DMS53 (cell line): ENCODE data around the gene COL6A5.
A peak's percentile ranks its signal among the peaks of the same experiment; 100 is the strongest.
"Not testable (repeated sequence)": the region's sequence is repeated elsewhere in the genome, so short reads cannot be mapped to it uniquely, and the experiment has no call there.

Experiments used
- DNase-seq: peaks from one replicate; lab custom pipeline; 2025; lab: John Stamatoyannopoulos, UW

COL6A5 gene

DNA sequence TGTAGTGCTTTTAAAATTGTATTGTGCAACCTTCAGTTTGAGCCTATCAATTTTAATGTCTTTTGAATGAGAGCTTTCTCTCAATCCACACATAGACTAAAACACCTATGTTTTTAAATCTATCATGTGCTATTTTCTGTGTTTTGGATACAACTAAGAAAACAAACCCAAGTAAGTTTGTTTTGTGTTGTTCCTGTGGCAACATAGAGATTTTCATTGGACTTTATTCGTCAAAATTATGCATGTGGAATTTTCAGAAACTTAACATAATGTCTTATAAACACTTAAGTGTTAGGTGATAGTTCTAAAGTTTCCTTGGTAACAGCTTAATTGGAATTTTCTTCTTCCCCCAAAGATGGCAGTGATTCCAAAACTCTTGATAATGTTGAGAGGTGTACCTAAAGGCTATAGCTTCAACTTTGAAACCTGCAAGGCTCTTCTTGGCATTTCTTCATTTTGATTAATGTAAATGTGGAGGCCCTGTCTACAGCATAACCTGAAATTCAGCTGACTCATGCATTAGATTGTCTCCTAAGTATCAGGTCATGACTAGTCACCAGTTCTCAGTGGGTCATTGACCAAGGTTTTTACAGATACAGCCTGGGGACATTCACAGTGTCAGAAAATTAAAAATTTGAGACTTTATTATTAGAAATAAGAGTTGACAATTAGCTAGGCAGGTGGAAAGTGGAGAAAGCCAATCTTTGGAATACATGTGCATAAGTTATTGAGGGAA, 44.4 kb downstream of the COL6A5 start:
- DNase-seq = no peak

DNA sequence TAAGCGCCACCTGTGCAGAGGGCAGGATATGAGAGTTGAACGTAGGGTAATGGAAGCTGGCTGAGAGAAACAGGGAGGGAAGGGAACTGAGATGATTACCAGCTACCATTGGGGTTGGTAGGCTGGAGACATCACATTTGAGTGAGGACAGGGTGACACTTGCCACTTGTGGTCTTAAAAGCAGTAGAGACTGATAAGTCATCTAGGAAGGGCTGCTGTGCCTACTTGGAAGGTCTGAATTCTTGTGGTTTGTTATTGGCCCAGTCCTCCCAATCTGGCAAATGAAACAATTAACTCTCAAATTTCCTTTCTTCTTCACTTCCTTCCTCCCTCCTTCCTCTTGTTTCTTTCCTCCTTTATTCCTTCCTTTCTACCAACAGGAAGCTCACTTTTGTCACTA, 46.8 kb downstream of the COL6A5 start:
- DNase-seq = no peak

DNA sequence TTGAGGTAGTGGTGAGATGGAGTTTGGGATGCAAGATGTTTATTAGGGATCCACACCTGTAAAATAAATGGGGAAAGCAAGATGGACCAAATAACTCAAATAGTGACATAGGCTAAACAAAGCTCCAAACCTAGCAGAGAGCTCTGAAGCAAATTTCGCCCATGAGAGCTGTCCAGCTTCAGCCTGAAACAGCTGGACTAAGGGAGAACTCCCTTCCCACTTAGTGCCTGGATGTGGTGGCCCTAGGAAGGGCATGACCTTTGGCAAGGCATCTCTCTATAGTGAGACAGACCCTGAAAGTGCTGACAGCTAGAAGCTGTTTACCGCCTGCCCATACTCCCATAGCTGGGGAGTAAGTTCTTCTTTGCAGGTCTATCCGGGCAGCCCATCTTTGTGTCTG, 48.1 kb downstream of the COL6A5 start:
- DNase-seq = no peak

DNA sequence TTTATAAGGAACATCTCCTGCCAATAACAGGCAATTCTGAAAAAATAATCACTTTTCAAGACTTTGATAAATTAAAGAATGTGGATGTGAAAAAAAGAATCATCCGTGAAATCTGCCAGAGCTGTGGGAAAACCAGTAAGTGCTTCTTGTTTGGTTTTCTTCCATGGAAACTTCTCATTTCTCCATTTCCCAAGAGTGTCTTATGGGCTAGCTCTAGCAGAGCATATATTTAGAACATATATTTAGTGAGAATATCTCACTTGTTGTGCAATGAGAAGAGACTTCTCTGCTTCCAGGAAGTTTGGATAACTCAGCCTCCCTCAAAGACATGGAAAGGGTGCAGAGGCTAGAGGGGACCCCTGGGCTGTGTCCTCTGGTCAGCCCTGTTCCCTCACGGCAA, 49.9 kb downstream of the COL6A5 start:
- DNase-seq = no peak

DNA sequence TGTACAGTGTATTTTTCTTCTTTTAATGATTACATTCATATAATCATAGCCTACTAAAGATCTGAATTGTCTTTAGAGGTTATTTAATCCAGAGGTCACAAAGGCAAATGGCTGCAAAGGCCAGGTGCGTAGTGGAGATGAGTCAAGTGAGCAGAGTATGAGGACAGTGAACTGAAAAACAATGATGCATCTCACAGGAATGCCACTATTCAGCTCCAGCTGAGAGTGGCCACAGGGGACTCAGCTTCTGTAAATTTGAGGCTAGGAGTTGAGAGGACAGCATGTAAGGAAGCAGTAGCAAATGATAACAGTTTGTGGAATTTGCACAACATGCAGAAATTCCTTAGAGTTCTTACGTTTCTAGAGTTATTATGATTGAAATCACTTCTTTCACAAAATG, 50.4 kb downstream of the COL6A5 start:
- peak; percentile 91 for DNase-seq

DNA sequence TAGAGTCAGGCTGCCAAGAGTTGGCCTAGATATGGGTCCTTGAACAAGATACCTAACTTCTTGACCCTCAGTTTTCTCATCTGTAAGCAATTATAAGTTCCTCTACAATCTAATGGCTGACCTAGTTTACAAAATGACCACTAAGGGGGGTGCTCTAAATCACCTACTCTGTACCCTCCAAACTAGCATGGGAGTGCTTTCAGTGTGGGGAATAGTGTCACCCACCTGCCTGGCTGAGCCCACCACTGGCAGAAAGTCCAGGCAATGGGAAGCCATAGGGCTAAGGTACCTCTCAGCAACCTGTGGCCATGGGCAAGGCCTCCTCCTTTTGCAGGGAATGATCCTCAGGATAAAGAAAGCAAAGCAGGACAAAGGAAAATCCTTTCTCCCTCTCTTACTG, 58.9 kb downstream of the COL6A5 start:
- DNase-seq = no peak

DNA sequence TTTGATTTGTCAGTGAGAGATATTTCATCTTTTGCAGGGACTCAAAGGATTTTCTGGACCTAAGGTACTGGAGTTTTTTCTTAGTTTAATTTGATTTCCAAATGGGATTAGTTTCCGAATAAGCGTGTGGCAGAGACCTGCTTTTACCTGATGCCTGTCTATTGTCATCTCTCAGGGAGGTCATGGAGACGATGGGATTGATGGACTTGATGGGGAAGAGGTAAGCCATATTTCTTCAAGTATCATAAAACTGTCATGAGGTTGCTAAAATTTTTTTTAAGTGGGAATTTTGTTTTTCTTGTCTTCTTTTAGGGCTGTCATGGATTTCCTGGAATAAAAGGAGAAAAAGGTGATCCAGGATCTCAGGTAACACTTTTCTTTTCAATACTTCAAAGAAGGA, 60.5 kb downstream of the COL6A5 start:
- no peak for DNase-seq

DNA sequence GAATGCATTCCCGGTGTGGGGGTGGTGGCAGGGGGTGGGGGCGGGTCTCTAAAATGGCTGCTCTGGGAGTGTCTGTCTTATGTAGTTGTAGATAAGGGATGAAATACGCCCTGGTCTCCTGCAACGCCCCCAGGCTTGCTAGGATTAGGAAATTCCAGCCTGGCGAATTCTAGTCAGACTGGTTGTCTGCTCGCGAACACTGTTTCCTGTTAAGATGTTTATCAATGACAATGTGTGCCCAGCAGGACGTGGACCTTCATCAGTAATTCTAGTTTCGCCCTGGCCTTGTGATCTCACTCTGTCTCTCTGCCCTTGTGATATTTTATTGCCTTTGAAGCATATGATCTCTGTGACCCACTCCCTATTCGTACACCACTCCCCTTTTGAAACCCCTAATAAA, 62.8 kb downstream of the COL6A5 start:
- DNase-seq = not testable (repeated sequence)

DNA sequence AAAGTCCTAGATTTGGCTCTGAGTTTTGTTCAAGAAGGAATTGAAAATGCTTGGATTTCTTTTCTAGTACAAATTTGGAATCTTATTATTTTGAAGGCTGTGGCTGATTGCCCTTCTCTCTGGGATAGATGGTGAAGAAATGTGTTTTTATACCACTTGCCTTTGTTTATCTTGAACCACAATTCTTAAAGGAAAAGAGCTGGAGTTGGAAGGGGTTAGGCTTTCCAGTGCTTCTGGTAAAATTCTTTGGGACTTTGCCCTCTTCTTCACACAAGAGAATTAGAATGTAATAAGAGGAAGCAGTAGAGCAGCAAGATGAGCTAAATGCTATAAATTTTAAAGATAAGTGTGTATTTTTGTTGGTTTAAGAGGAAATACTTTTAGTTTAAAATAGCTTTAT, 65.8 kb downstream of the COL6A5 start:
- DNase-seq = no peak

DNA sequence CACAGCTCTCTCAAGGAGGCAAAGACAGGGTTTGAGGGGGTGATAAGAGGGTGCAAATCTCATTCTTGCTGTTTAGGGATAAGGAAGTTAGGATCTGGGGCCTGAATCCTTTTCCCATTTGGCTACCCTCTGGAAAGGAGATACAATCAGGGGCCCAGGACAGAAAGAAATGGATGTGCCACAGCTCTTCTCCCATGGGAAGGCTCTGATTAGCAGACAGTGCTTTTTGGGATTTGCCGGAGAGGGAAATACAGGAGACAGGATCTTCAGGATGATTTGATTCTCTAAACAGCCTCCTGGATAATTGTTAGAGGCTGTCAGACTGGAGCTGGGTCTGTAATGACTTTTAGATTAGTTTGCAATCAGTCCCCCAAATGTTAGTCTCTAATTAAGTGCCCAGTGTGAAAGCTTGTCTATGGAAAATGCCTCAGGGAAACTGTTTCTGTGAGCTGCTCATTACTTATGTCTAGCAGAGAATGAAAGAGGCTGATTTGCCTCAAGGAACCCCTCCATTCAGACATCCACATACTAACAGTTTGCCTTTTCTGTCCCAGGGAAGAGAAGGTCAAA, 67.6 kb downstream of the COL6A5 start:
- DNase-seq = no peak

DNA sequence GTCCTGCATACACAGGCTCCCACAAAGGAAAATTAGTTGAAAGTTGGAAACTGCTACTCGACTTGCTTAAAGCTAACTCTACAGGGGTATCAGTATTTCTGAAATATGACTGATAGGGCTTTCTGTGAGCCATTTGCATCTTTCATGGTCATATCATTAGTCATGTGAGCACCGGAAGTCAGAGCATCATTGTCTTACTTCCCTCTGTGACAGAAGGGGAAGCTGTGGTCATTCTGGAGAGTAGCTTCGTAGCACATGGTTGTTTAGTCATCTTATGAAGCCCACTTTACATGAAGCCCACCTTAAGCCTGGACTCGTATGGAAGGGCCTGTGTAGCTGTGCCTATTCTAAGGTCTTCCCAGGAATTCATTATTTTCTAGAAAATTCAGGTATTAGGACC, 69.0 kb downstream of the COL6A5 start:
- no peak for DNase-seq

DNA sequence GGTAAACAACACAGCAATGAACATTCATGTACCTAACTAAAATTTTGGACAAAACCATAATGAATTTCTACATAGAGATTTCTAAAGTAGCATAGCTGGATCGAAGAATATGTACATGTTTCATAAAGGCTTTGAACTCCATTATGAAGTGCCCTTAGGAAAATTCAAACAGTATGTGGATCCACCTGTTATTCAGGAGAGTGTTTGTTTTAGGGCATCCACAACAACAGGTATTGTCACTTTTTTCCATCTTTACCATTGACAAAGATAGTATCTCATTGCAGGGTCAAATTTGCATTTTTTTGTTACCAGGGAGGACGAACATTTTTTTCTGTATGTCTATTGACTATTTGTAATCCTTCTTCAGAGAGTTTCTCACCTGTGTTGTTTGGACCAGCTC, 75.0 kb downstream of the COL6A5 start:
- DNase-seq = peak; percentile 53

DNA sequence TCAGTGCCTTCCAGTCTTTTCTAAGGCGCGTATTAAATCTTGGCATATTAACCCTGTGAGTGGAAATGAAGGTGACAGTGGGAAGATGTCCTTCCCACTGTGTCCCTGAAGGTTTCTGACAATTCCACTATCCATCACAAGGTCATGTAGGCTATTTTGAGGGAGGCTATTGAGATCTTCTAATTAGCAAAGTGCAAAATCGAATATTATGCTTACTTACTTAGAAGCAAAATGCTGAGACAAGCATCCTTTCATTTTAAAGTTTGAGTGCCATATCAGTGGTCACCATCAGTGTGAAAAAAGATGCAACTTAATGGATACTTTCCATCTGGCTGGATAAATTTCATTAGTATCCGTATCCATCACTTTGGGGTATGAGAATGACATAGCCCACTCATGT, 77.6 kb downstream of the COL6A5 start:
- DNase-seq = no peak

DNA sequence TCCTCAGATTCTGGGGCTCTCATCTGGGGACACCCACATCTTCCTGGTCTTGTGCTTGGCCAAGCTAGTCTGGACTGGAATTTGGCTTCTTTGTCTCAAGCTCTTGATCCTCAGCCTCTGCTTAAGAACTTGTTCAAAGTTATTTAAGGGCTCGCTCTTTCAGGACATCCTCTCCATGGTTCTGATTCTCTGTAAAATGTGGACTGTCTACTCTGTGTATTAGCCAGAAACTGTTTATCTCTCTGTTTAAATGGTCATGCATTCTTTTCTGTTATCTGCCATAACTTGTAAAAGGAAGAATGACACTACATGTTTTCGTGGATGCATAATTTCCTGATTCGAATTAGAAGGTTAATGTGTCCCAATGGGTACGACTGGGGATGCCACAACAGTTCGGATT, 79.4 kb downstream of the COL6A5 start:
- DNase-seq = no peak

DNA sequence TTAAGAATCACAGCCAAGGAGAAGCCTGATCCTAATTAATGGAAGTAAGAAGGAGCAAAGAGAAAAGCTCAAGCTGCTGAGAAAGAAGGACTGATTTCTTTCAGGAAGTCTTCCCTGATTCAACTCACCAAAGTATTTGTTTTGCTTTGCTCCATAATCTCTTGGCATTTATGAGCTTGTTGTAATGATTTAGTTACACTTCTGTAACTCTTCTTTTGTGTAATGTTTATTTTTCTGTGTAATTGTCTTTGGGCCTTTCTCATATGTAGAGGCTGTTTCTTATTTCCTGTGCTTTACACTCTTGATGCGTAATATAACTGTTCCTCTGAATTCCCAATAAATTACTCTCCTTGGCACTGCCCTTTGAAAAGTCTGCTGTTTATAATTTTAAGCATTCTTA, 80.0 kb downstream of the COL6A5 start:
- no peak for DNase-seq

DNA sequence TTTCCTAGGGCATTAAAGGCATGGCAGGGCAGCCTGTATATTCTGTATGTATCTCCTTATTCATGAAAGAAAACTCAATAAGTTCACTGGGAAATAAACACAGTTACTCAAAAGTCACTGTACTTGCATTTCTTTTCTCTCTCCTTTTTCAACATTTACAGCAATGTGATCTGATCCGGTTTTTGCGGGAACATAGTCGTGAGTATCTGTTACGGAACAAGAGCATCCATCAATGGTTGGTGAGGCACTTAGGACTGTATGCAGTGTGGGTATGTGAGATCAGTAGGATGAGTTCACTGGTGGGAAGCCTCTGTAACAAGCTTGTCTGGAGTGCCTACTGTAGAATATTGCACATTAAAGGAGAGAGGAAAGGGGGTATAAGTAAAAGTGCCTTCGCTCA, 80.7 kb downstream of the COL6A5 start:
- DNase-seq = no peak

DNA sequence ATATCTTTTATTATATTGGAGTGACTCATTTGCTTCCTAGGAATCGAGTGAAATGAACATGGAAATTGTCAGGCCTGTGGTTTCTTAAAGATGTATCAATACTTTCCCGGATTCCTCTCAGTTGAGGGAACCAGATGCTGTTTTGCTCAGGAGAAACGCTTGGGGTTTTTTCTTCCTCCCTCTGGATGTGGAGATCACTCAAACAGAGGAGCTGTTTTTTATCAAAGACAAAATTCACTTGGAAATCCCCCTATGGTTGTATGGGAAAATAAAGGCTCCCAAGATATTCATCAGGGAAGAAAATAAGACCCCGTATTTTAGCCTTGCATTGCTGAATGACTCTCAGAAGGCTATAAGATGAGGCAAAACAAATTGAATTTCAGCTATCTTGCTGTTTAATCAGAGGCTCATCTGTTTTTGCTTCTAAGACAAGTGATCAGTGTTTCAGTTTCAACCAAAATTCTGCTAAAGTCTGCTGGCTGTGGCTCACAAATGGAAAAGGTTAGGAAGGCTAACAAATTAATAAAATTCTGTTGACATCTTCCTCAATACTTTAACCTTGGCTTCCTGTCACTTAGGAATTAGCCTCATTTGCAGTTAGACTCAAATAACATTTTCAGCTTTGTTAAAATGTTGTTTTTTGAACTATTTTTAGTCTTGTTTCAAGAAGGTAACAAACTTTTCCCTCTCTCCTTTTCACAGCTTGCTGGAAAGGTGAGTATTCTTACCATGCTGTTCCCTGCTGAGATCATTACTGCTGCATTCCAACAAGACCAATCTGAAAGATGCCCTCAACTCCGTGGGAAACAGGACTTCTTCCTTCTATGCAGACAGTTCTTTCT, 83.6 kb downstream of the COL6A5 start:
- no peak for DNase-seq

DNA sequence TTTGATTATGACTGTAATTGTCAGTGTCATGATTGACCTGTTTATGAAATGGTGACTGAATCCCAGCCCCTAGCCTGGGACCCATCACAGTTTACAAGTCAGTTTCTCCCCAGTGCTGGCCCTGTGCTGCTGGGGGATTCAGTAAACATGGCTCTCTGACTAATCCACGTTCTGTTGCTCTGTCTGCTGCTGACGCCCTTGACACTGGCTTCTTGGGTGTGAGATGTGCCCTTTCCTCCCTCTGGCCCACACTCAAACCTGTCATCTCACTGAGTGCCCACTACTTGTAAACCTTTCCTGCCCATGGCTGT, 84.2 kb downstream of the COL6A5 start:
- DNase-seq = no peak

DNA sequence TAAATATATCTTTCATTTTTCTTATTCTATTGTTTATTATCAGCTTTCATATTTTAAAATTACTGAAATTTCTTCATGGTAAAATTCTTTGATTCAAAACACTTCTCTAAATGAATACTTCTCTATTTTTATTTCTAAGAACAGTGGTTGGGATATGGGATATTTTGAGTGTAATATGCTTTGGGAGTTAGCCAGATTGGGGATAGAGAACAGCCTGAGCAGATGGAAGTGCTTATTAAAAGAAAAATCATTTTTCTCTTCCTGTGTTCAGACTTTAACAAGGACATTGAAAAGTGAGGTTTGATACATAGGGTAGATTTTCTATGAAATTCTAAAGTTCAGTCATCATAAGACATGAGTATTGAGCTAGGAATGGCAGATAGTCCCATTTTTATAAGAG, 84.8 kb downstream of the COL6A5 start:
- DNase-seq = no peak

DNA sequence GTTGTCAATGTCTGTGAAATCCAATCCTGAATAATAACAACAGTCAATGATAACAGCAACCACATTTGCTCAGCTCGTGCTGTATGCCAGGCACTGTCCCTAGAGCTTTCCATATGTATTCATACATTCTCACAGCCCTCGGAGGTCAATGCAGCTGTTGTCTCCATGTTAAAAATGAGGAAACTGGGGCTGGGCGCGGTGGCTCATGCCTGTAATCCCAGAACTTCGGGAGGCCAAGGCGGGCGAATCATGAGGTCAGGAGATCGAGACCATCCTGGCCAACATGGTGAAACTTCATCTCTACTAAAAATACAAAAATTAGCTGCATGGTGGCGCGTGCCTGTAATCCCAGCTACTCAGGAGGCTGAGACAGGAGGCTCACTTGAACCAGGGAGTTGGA, 86.6 kb downstream of the COL6A5 start:
- DNase-seq = not testable (repeated sequence)

DNA sequence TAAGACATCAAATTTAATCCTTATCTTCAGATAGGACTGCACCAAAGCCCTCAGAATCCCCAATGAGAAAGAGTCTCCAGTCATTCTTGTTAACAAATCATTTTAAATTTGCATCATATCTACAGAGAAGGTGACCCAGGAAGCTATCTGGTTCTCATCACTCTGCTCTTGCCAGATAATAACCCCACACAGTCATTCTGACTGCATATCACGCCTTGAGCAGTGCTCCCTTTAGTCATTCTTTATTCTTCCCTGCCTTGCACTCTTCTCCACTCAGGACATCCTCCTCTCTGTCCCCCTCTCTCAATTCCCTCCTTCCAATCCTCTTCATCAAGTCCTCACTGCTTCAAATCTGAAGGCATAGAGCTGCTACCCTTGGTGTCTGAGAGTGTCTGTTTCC, 87.8 kb downstream of the COL6A5 start:
- no peak for DNase-seq

DNA sequence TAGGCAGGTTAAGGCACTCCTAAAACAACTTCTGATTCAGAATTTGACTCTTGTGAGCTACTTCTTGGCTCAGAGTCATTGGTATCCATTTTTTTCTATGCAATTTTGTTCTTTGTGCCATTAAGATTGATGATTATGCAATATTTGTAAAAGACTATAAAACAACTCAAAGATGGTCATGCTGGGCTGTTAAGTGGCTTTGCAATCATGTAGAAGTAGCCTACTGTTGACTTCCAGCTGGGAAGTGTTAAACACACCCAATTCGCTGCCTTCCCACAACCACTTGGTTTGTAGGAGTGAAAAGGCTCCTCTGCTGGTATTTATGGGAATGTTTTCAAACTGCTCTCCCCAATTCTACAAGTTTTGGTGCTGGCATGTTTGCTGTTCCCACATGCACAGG, 96.8 kb downstream of the COL6A5 start:
- DNase-seq = peak; percentile 3

DNA sequence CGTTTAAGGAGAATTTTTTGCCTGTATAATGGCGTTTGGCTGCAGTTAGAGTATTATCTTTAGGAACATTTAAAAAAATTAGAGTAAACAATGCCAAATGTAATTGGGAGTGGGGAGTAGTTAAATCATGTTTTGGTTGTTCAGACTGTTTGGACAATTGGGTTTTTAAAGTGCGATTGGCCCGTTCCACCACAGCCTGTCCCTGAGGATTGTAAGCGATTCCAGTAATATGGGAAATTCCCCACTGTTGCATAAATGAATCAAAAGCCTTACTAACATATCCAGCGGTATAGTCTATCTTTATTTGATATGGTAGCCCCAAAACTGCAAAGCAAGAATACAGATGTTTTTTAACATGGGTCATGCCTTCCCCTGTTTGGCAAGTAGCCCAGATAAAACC, 101.4 kb downstream of the COL6A5 start:
- not testable (repeated sequence) for DNase-seq
